ENCODE data around the gene NR4A1.

The NR4A1 gene

GRCh38 chr12:52056801-52057637 lies 5.8 kb downstream of the NR4A1 start:
- TF ChIP-seq, protein P1, sequence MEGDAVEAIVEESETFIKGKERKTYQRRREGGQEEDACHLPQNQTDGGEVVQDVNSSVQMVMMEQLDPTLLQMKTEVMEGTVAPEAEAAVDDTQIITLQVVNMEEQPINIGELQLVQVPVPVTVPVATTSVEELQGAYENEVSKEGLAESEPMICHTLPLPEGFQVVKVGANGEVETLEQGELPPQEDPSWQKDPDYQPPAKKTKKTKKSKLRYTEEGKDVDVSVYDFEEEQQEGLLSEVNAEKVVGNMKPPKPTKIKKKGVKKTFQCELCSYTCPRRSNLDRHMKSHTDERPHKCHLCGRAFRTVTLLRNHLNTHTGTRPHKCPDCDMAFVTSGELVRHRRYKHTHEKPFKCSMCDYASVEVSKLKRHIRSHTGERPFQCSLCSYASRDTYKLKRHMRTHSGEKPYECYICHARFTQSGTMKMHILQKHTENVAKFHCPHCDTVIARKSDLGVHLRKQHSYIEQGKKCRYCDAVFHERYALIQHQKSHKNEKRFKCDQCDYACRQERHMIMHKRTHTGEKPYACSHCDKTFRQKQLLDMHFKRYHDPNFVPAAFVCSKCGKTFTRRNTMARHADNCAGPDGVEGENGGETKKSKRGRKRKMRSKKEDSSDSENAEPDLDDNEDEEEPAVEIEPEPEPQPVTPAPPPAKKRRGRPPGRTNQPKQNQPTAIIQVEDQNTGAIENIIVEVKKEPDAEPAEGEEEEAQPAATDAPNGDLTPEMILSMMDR (IDR thresholded peaks at IDR 0.05; ENCODE audit: low read depth, low read length) = no peak
- DNase-seq (ENCODE audit: extremely low read depth, low read depth) = no peak

- TF ChIP-seq, protein P1 (IDR thresholded peaks at IDR 0.05; ENCODE audit: low read depth, low read length) = no peak
- DNase-seq (ENCODE audit: extremely low read depth, low read depth) = no peak
These were observed 6.7 kb downstream of the NR4A1 start for GRCh38 chr12:52057638-52058576.

- DNase-seq (ENCODE audit: extremely low read depth, low read depth) = no peak
- TF ChIP-seq, protein P1 (IDR thresholded peaks at IDR 0.05; ENCODE audit: low read depth, low read length) = no peak
These were observed 7.6 kb downstream of the NR4A1 start for GRCh38 chr12:52058631-52059361.

- no peak for DNase-seq (ENCODE audit: extremely low read depth, low read depth)
- TF ChIP-seq, protein P1 (IDR thresholded peaks at IDR 0.05; ENCODE audit: low read depth, low read length) = no peak
These were observed 8.6 kb downstream of the NR4A1 start for GRCh38 chr12:52059582-52060497.

- DNase-seq (ENCODE audit: extremely low read depth, low read depth) = no peak
- TF ChIP-seq, protein P1 (IDR thresholded peaks at IDR 0.05; ENCODE audit: low read depth, low read length) = no peak
These were observed 9.4 kb downstream of the NR4A1 start for GRCh38 chr12:52060498-52061177.

All from AG09319 (cell line).